Measurements from ENCODE around the gene CLCN6. TPM values are rescaled to one million over a fixed set of nuclear protein-coding genes. Genes with fewer than 3 reads are reported as not detected.

CLCN6 gene
- total and polyA plus RNA-seq, 2 experiments from 2014 or later: 14.1 to 23.6 TPM

GRCh38 chr1:11828511-11828910 lies 22.5 kb downstream of the CLCN6 start:
- WGBS (ENCODE audit: low lambda C conversion rate, missing lambda C conversion rate): 97% methylated on average over 16 of the region's 19 CpGs
- no peak for TF ChIP-seq CTCF (IDR thresholded peaks at IDR 0.05; ENCODE audit: poor library complexity)
- no peak for TF ChIP-seq EZH2phosphoT487 (IDR thresholded peaks at IDR 0.05; ENCODE audit: low read depth, severe bottlenecking, unreplicated experiment)
- no peak for TF ChIP-seq EZH2 (IDR thresholded peaks at IDR 0.05; ENCODE audit: borderline replicate concordance)
- H3K27me3 ChIP-seq: no peaks in the 10 kb centered on the region

GRCh38 chr1:11831945-11832725 lies 26.1 kb downstream of the CLCN6 start:
- H3K36me3 ChIP-seq (replicated peaks; ENCODE audit: insufficient read depth, low read depth): no peaks in the 10 kb centered on the region
- H3K27me3 ChIP-seq: no peaks in the 10 kb centered on the region
- no peaks in the 10 kb centered on the region for H3K9me2 ChIP-seq (replicated peaks; ENCODE audit: insufficient read depth)
- H3K9me3 ChIP-seq (ENCODE audit: low read depth): no peaks in the 10 kb centered on the region
- TF ChIP-seq EZH2phosphoT487 (IDR thresholded peaks at IDR 0.05; ENCODE audit: low read depth, severe bottlenecking, unreplicated experiment): no peak
- no peak for TF ChIP-seq EZH2 (IDR thresholded peaks at IDR 0.05; ENCODE audit: borderline replicate concordance)
- TF ChIP-seq CTCF (IDR thresholded peaks at IDR 0.05; ENCODE audit: poor library complexity): no peak
- H3K79me2 ChIP-seq: no peaks in the 10 kb centered on the region
- H3K4me1 ChIP-seq (ENCODE audit: insufficient read depth): peaks cover 4% of the 10 kb centered on the region
- DNase-seq (ENCODE audit: low spot score): no peak
- WGBS (ENCODE audit: low lambda C conversion rate, missing lambda C conversion rate): 93% methylated on average over 9 of the region's 9 CpGs
- H2AFZ ChIP-seq: no peak overlapping the region
- H3K4me3 ChIP-seq: no peak overlapping the region
- peaks cover 6% of the 10 kb centered on the region for H4K20me1 ChIP-seq (ENCODE audit: insufficient read depth, poor library complexity, severe bottlenecking)
- no peak overlapping the region for H3K4me2 ChIP-seq
- H3K27ac ChIP-seq: no peak overlapping the region

More at GRCh38 chr1:11828511-11828910, 22.5 kb downstream of the CLCN6 start:
- H3K4me1 ChIP-seq (ENCODE audit: insufficient read depth): no peaks in the 10 kb centered on the region
- no peak overlapping the region for H3K4me3 ChIP-seq
- H3K4me2 ChIP-seq: no peak overlapping the region
- H3K79me2 ChIP-seq: no peaks in the 10 kb centered on the region
- no peaks in the 10 kb centered on the region for H3K9me3 ChIP-seq (ENCODE audit: low read depth)
- no peaks in the 10 kb centered on the region for H3K9me2 ChIP-seq (replicated peaks; ENCODE audit: insufficient read depth)
- H2AFZ ChIP-seq: no peak overlapping the region
- H3K27ac ChIP-seq: no peak overlapping the region
- H4K20me1 ChIP-seq (ENCODE audit: insufficient read depth, poor library complexity, severe bottlenecking): peaks cover 3% of the 10 kb centered on the region
- DNase-seq (ENCODE audit: low spot score): no peak
- no peaks in the 10 kb centered on the region for H3K36me3 ChIP-seq (replicated peaks; ENCODE audit: insufficient read depth, low read depth)

GRCh38 chr1:11833497-11833896 lies 27.5 kb downstream of the CLCN6 start:
- no peak for DNase-seq (ENCODE audit: low spot score)
- no peaks in the 10 kb centered on the region for H3K9me2 ChIP-seq (replicated peaks; ENCODE audit: insufficient read depth)
- H3K4me3 ChIP-seq: no peak overlapping the region
- no peaks in the 10 kb centered on the region for H3K27me3 ChIP-seq
- H3K36me3 ChIP-seq (replicated peaks; ENCODE audit: insufficient read depth, low read depth): no peaks in the 10 kb centered on the region
- H3K9me3 ChIP-seq (ENCODE audit: low read depth): no peaks in the 10 kb centered on the region
- no peak overlapping the region for H3K27ac ChIP-seq
- 95% methylated on average over 8 of the region's 8 CpGs for WGBS (ENCODE audit: low lambda C conversion rate, missing lambda C conversion rate)
- H3K4me1 ChIP-seq (ENCODE audit: insufficient read depth): peaks cover 4% of the 10 kb centered on the region
- peaks cover 3% of the 10 kb centered on the region for H4K20me1 ChIP-seq (ENCODE audit: insufficient read depth, poor library complexity, severe bottlenecking)
- H3K79me2 ChIP-seq: no peaks in the 10 kb centered on the region
- H3K4me2 ChIP-seq: no peak overlapping the region
- TF ChIP-seq EZH2phosphoT487 (IDR thresholded peaks at IDR 0.05; ENCODE audit: low read depth, severe bottlenecking, unreplicated experiment): no peak
- H2AFZ ChIP-seq: no peak overlapping the region

- Histone ChIP-seq H3K9me2 (replicated peaks; ENCODE audit: insufficient read depth) (no peaks in the 10 kb centered on the region), H3K27ac (no peak overlapping the region), H2AFZ (no peak overlapping the region), H3K4me3 (no peak overlapping the region), H3K9me3 (ENCODE audit: low read depth) (no peaks in the 10 kb centered on the region), H3K27me3 (no peaks in the 10 kb centered on the region), H4K20me1 (ENCODE audit: insufficient read depth, poor library complexity, severe bottlenecking) (peaks cover 3% of the 10 kb centered on the region), H3K36me3 (replicated peaks; ENCODE audit: insufficient read depth, low read depth) (no peaks in the 10 kb centered on the region), H3K4me1 (ENCODE audit: insufficient read depth) (peaks cover 4% of the 10 kb centered on the region), H3K4me2 (no peak overlapping the region), H3K79me2 (no peaks in the 10 kb centered on the region)
- DNase-seq (ENCODE audit: low spot score): no peak
- TF ChIP-seq CTCF (IDR thresholded peaks at IDR 0.05; ENCODE audit: poor library complexity) (no peak), EZH2 (IDR thresholded peaks at IDR 0.05; ENCODE audit: borderline replicate concordance) (no peak), EZH2phosphoT487 (IDR thresholded peaks at IDR 0.05; ENCODE audit: low read depth, severe bottlenecking, unreplicated experiment) (no peak)
- 96% methylated on average over 13 of the region's 13 CpGs for WGBS (ENCODE audit: low lambda C conversion rate, missing lambda C conversion rate)
Observed at GRCh38 chr1:11833900-11834299, 27.9 kb downstream of the CLCN6 start.
